HepG2 (cell line): Measurements from ENCODE around the gene ERBB3. TPM values are rescaled to one million over a fixed set of nuclear protein-coding genes. Genes with fewer than 3 reads are reported as not detected.

Experiments
- ATAC-seq: fragments of 200-7000 bp; cut with Tn5 transposase; 3 replicates; pipeline ENCODE4 v1.9.1; 2020; ENCODE audit warnings: mild to moderate bottlenecking, moderate library complexity
- BruUV-seq: library from RNA; stranded (reverse); fragments of 400-500 nt; replicated peaks from 2 replicates; lab custom pipeline; 2021; lab: Mats Ljungman, UMichigan
- CTCF ChIA-PET: fragments of 300-600 bp; formaldehyde crosslinking; extraction: SDS; loops from one replicate; lab custom pipeline; 2021; ENCODE audit warnings: low total read pairs, inconsistent platforms, low intra/inter-chr PET ratio; lab: Yijun Ruan, JAX
- POLR2A ChIA-PET: fragments of 350-600 bp; sonication (Branson Sonifier 250); formaldehyde crosslinking; loops from one replicate; lab custom pipeline; 2020; ENCODE audit warnings: antibody characterized with exemption, inconsistent platforms; lab: Yijun Ruan, JAX
- DNase-seq: peaks from one replicate; pipeline ENCODE4 v3.0.0-alpha.2; 2015; ENCODE audit warnings: low spot score
- FAIRE-seq: peaks from 3 replicates; lab custom pipeline; 2011; peaks lifted over from hg19 to GRCh38; lab: Jason Lieb, UNC
- H2AFZ ChIP-seq: one replicate; pipeline ENCODE4 v1.6.1; 2011; ENCODE audit warnings: low read length, inconsistent platforms
- H3K27ac ChIP-seq: fragments of 300-600 bp; 3 replicates; pipeline ENCODE4 v1.8.0; 2011; ENCODE audit warnings: mixed run types, mild to moderate bottlenecking, mixed read lengths, low read length, inconsistent platforms; ENCODE audit not compliant: insufficient read depth; ENCODE audit errors: extremely low read length
- H3K27me3 ChIP-seq, 2 experiments: fragments of 200-600 bp in 1 of 2; 2 replicates in 1 of 2; 3 replicates in 1 of 2; pipeline versions ENCODE4 v1.6.0 to v1.8.0; 2011; ENCODE audit warnings: low read length in 2 of 2, mild to moderate bottlenecking in 2 of 2, moderate library complexity in 2 of 2, inconsistent platforms in 1 of 2; ENCODE audit not compliant: insufficient read depth in 2 of 2, control insufficient read depth in 1 of 2
- H3K36me3 ChIP-seq, 2 experiments: fragments of 200-600 bp in 1 of 2; replicated peaks in 1 of 2; 2 replicates in 1 of 2; 3 replicates in 1 of 2; pipeline versions ENCODE4 v1.5.1 to v1.8.0; 2011; ENCODE audit warnings: low read length in 2 of 2, inconsistent platforms in 1 of 2; ENCODE audit not compliant: insufficient read depth in 2 of 2, control insufficient read depth in 1 of 2
- H3K4me1 ChIP-seq: 2 replicates; pipeline ENCODE4 v1.5.1; 2012; ENCODE audit warnings: low read length, inconsistent platforms; ENCODE audit not compliant: insufficient read depth
- H3K4me2 ChIP-seq: 2 replicates; pipeline ENCODE4 v1.6.0; 2011; ENCODE audit warnings: low read depth, low read length, inconsistent platforms
- H3K4me3 ChIP-seq, 3 experiments: fragments of 200-600 bp in 1 of 3; sonication (generic), shearing (Covaris generic) in 1 of 3; replicated peaks in 1 of 3; 2 replicates each; pipeline ENCODE4 v1.5.1; 2011 to 2016; ENCODE audit warnings: low read length in 3 of 3, inconsistent platforms in 2 of 3, low read depth in 2 of 3, mild to moderate bottlenecking in 2 of 3, control low read depth in 1 of 3, mixed read lengths in 1 of 3; ENCODE audit not compliant: insufficient read depth in 1 of 3
- H3K79me2 ChIP-seq: one replicate; pipeline ENCODE4 v1.6.1; 2011; ENCODE audit warnings: low read length, inconsistent platforms; ENCODE audit not compliant: insufficient read depth
- H3K9ac ChIP-seq: 2 replicates; pipeline ENCODE4 v1.6.0; 2011; ENCODE audit warnings: mild to moderate bottlenecking, low read depth, low read length, inconsistent platforms; ENCODE audit not compliant: insufficient read depth
- H3K9me3 ChIP-seq: 2 replicates; pipeline ENCODE4 v1.5.1; 2012; ENCODE audit warnings: mild to moderate bottlenecking, low read length
- H4K20me1 ChIP-seq: 2 replicates; pipeline ENCODE4 v1.6.0; 2011; ENCODE audit warnings: inconsistent platforms, mild to moderate bottlenecking, low read length, moderate library complexity; ENCODE audit not compliant: insufficient read depth
- CSRNP1 ChIP-seq: sonication (generic); formaldehyde crosslinking; IDR thresholded peaks from 2 replicates; pipeline ENCODE4 v1.8.1; 2023; ENCODE audit warnings: mild to moderate bottlenecking, missing genetic modification reagents
- MED8 ChIP-seq: sonication (generic); formaldehyde crosslinking; IDR thresholded peaks from 2 replicates; pipeline ENCODE4 v1.8.1; 2023; ENCODE audit warnings: mild to moderate bottlenecking, missing genetic modification reagents; ENCODE audit not compliant: insufficient replicate concordance
- PHF20 ChIP-seq: sonication (generic); formaldehyde crosslinking; IDR thresholded peaks from 2 replicates; pipeline ENCODE4 v1.5.0; 2020; ENCODE audit warnings: mild to moderate bottlenecking, missing genetic modification reagents
- TCF7 ChIP-seq: sonication (generic); IDR thresholded peaks from 2 replicates; pipeline ENCODE4 v1.6.1; 2016; ENCODE audit warnings: antibody characterized with exemption, low read depth
- ZNF512 ChIP-seq: sonication (generic); formaldehyde crosslinking; IDR thresholded peaks from 2 replicates; pipeline ENCODE4 v1.4.0; 2020; ENCODE audit warnings: mild to moderate bottlenecking, missing genetic modification reagents
- ZNF775 ChIP-seq: sonication (generic); formaldehyde crosslinking; IDR thresholded peaks from 2 replicates; pipeline ENCODE4 v1.4.0; 2020; ENCODE audit warnings: missing genetic modification reagents, mild to moderate bottlenecking, moderate library complexity, borderline replicate concordance
- ZNF891 ChIP-seq: sonication (generic); formaldehyde crosslinking; IDR thresholded peaks from 2 replicates; pipeline ENCODE4 v1.5.0; 2020; ENCODE audit warnings: mild to moderate bottlenecking, missing genetic modification reagents
- WGBS: methylation state at CpG from one replicate; pipeline ENCODE4 v1.1.6; 2017; ENCODE audit warnings: low lambda C conversion rate; 5-methylcytosine and 5-hydroxymethylcytosine counted together
- in situ Hi-C: cut with HindIII; loops from 2 replicates; pipeline ENCODE4 v1.10.0; 2017; ENCODE audit warnings: low pct_unique_long_range_greater_than_20kb; ENCODE audit not compliant: extremely low pct_ligation_motif_present
- intact Hi-C: fragments of 100-400 bp; cut with micrococcal nuclease; formaldehyde crosslinking; loops from one replicate; pipeline ENCODE4 v1.10.0; 2022; ENCODE audit not compliant: unreplicated experiment
- polyA plus RNA-seq, 8 experiments: library from polyadenylated mRNA; depleted of rRNA in 3 of 8; stranded (reverse) in 7 of 8; unstranded in 1 of 8; fragments of >200 nt; fragmentation: Illumina TruSeq in 4 of 8; extraction: Trizol in 4 of 8; gene quantifications; 2 replicates each; pipeline versions ENCODE4 v1.2.1 to v1.2.3, GENCODE V29; 2011 to 2016; ENCODE audit warnings: low read depth in 4 of 8, missing spikeins in 1 of 8, mixed read lengths in 1 of 8; ENCODE audit not compliant: insufficient read depth in 1 of 8
- total RNA-seq, 5 experiments: library from RNA; depleted of rRNA; stranded (reverse); fragments of >200 nt; fragmentation: Illumina TruSeq; extraction: Trizol; gene quantifications; 2 replicates each; pipeline ENCODE4 v1.2.3, GENCODE V29; 2016; ENCODE audit warnings: low read depth in 1 of 5

The ERBB3 gene
- total and polyA plus RNA-seq, 2 of the 13 experiments (the other 11 are each of a cell fraction or from before 2014, with no cell fraction given): 93.6 to 358 TPM

- in situ Hi-C loops: loop anchor here (5.0 kb wide), 1 partner anchor 52 kb away; no protein-coding TSS in a partner anchor
- TF ChIP-seq CSRNP1: no peak
- no peak for TF ChIP-seq ZNF891 (CRISPR knock-in tag)
- no peak for TF ChIP-seq PHF20 (CRISPR knock-in tag)
- no peak for TF ChIP-seq ZNF775 (CRISPR knock-in tag)
- TF ChIP-seq MED8 (CRISPR knock-in tag): no peak
- no peak for TF ChIP-seq ZNF512 (CRISPR knock-in tag)
- TF ChIP-seq TCF7: no peak
- TF ChIP-seq, all 625 proteins: peak for 0
- no peak for DNase-seq
- H2AFZ ChIP-seq: no peak overlapping the region
- no peak overlapping the region for H3K4me2 ChIP-seq
- no peak for FAIRE-seq
- peaks cover 39 to 71% of the 10 kb centered on the region in 2 experiments for H3K36me3 ChIP-seq
- no TSS peak for BruUV-seq
- H3K27me3 ChIP-seq: no peaks in the 10 kb centered on the region
- H3K27ac ChIP-seq: no peak overlapping the region
- no peaks in the 10 kb centered on the region; the same call in 1 of the 2 replicates for H4K20me1 ChIP-seq
- H3K4me3 ChIP-seq: no peak overlapping the region
- no peak for ATAC-seq
- no peak overlapping the region for H3K9ac ChIP-seq
- intact Hi-C loops: no loop called here
- CTCF ChIA-PET: no interaction called here
- peaks cover 3% of the 10 kb centered on the region for H3K79me2 ChIP-seq
- 90% methylated on average over 4 of the region's 4 CpGs for WGBS
- no peaks in the 10 kb centered on the region for H3K9me3 ChIP-seq
- POLR2A ChIA-PET: interaction anchor here (6.5 kb wide), 1 partner anchor 18 kb away, joined by 279 read pairs; the partner anchor contains the start of gene ERBB3
- peaks cover 11% of the 10 kb centered on the region for H3K4me1 ChIP-seq
These were observed 19.8 kb downstream of the ERBB3 start for GRCh38 chr12:56099787-56100186.
